Activated CD4-positive, alpha-beta T cell treated with anti-CD3 and anti-CD28 coated beads, Interleukin-2, amount 50 U/mL, for 48 hours (primary cell): ENCODE data around the gene FGFRL1.
"Not testable (repeated sequence)": the region's sequence is repeated elsewhere in the genome, so short reads cannot be mapped to it uniquely, and the experiment has no call there.

ENCODE experiments used
- DNase-seq, 2 experiments: peaks; one replicate each; pipeline ENCODE4 v3.0.0-alpha.2; 2020

FGFRL1 gene

GRCh38 chr4:973431-974397 is 37.7 kb upstream of the FGFRL1 start, which contains the start of gene DGKQ:
Gene DGKQ, minus strand, starts transcription at chr4:973569. Its CDS starts 87 bp downstream, at chr4:973482.
- peak; percentile 80 for DNase-seq

DNA sequence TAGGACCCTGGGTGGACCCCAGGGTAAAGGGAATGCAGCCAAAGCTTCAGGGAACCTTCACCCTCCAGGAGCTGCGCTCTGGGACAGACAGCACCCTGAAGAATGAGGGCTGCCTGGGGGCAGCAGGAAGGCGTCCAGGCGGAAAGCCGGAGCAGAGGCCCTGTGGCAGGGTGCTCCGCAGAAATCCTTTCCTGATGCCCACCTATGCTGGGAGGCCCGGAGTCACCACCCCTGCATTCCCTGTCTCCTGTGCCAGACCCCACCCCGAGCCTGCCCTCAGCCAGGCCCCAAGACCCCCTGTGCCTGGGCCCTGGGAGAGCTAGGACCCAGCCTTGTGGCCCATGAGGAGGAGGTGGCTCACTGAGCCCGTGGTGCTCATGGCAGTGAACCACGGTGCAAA is 36.8 kb upstream of the FGFRL1 start:
- no peak for DNase-seq

DNA sequence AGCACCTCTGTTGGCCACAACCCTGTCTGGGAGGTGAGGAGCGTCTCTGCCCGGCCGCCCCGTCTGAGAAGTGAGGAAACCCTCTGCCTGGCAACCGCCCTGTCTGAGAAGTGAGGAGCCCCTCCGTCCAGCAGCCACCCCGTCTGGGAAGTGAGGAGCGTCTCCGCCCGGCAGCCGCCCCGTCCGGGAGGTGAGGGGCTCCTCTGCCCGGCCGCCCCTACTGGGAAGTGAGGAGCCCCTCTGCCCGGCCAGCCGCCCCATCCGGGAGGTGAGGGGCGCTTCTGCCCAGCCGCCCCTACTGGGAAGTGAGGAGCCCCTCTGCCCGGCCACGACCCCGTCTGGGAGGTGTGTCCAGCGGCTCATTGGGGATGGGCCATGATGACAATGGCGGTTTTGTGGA is 35.4 kb upstream of the FGFRL1 start:
- not testable (repeated sequence) for DNase-seq

DNA sequence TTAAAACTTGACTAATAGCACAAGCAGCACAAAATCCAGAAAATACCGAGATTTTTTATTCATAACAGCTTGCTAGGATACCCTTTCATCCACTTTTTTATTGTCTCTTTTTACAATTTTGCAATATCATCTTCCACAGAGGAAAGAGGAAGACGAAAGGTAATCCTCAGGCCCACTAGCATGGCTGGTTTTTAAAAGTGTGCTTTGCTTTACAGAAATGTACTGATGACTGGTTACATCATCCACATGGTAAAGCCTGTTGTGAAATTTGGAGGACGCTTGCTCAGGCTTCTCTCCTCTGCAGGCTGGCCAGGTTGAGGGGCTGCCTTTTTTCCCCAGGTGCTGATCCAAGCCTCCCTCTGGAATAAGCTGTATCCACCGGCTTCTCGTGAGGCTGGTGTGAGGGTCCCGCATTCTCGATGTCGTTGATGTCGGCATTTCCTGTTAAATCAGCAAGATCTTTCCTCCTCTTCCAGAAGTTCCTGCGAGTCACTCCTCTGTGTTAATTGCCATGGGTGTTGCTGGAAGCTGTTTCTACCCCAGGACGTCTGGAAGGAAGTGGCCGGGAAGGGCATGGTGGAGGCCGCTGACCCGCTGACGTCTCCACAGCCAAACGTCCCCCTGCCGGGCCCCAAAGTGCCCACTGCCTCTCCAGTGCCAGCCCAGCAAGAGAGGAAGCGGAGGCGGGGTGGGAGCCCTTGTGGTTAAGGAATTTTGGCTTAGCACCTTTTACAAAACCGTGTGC is 32.3 kb upstream of the FGFRL1 start:
- no peak for DNase-seq

DNA sequence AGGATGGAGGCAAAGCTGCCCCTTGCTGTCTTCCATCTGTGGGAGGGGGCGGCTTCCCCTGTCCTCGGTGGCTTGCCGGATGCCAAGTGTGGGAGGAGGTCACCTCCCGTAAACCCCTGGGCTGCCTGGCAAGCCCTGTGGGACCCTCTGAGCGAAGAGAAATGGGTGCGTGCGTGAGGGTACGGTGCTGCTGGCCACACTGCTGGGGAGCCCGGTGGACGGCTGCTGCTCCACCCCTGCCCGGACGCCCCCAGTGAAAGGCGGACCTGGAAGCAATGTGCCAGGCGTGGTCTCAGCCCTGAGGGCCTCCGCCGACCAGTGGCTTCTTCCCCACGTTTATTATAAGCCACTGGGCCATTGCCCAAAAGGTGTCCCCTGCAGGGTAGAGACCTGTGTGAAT is 29.1 kb upstream of the FGFRL1 start:
- DNase-seq = no peak

- no peak for DNase-seq
Measured at GRCh38 chr4:982814-983213, 28.6 kb upstream of the FGFRL1 start.

- DNase-seq = no peak
Measured at GRCh38 chr4:984336-985054, 26.9 kb upstream of the FGFRL1 start.

DNA sequence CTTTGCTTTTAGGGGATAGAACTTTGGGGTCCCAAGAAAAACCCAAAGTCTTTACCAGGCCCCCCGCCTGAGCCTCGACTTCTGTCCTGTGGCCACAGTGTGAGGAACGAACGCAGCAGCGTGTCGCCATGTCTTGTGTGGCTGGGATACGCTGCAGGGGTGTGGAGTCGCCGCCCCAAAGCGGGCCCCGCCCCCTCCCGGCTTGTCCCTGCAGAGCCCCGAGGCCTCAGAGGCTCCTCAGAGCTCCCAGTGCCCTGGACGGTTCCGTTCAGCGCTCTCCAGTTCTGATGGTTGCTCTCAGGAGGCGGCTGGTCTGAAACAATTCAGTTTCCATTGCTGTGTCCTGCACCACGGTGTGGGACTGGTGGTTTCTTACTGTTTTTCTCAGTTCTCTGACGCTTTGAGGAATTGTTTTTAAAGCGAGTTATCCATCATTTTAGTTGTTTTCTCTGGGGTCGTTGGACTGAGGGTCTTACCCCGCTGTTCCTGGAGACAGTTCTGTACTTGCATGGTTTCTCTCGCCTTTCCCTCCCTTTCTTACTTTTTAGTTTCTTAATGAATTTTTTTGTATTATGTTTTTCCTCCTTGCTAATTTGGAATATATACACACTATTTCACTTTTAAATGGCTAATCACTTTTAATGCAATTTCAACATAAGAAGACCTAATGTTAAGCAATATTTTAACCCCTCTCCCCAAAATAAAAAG is 26.1 kb upstream of the FGFRL1 start:
- peak; percentile 81 to 83 for DNase-seq

DNA sequence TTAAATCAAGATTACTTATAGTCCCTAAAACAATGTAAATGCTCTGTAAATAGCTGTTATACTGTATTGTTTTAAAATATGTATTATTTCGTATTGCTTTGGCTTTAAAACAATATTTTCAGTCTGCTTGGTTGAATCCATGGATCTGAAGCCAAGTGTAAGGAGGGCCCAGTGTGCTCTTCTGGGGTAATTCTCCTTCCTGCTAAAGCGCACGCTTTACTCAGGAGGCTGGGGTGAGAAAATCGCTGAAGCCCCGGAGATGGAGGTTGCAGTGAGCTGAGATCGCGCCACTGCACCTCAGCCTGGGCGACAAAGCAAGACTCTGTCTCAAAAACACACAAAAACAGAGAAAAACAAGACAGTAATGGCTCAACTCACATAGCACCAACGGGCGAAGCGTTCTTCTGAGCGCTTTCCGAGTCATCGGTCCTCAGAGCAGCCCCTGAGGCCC is 25.0 kb upstream of the FGFRL1 start:
- DNase-seq = peak in 1 of 2 experiments; percentile 20

DNA sequence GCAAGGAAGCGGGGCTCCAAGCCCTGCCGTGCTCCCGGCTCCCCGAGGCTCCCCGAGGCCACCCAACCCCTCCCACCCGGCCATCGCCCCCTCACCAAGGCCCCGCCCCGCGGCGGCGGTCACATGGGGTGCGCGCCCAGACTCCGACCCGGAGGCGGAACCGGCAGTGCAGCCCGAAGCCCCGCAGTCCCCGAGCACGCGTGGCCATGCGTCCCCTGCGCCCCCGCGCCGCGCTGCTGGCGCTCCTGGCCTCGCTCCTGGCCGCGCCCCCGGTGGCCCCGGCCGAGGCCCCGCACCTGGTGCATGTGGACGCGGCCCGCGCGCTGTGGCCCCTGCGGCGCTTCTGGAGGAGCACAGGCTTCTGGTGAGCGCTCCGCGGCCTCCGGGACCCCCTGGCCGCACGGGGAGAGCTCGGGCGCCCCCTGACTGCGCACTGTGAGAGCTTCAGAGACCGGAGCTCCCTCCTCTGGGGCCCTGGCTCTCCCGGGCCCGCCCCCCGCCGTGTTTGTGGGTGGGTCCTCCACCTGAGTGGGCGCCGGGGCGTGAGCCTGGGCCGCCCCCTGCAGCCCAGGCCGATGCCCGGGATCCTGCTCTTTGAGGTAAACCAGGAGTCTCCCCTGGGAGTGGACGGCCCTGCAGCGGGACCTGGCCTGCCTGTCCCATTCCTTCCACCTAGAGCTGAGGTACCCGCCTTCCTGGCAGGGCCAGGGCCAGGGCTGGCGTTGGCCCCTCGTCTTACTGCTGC is 24.4 kb upstream of the FGFRL1 start, which contains the start of gene IDUA:
IDUA (plus strand) TSS at position 166 of the 745 bp plus-strand sequence; CDS start at position 207, 41 bp downstream.
- DNase-seq = peak; percentile 87 to 88

DNA sequence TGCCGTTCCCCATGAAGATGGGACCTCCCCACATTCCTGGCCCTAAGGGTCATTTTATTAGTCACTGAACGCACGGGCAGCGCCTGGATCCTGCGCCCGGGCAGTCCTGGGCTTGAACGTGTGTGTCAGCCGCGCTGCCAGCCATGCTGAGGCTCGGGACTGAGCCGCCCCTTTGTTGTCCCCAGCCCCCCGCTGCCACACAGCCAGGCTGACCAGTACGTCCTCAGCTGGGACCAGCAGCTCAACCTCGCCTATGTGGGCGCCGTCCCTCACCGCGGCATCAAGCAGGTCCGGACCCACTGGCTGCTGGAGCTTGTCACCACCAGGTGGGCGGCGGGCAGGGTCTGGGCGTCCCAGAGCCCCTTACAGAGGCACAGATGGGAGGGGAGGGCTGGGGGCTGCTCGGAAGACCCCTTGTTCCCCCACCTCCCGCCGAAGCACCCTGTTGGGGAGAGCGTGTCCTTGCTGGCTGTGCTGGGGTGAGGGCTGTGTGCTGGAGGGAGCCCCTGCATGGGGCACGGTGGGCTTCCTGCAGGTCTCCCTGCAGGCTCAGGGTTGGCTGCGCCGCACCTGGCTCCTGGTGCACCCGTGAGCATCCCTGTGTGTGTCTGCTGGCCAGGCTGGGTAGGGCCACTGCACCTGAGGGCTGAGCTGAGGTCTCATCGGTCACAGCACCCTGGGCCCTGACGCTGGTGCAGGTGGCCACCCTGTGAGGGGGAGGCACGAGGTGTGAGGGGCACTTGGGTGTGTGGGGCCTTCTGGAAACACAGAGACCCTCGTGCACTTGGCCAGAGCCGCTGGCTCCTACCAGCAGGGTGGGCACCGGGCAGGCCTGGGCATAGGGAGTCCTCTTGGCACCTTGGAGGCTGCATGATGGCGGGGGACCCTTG is 23.6 kb upstream of the FGFRL1 start:
- no peak for DNase-seq

- DNase-seq = no peak
Measured at GRCh38 chr4:988726-989721, 22.4 kb upstream of the FGFRL1 start.

DNA sequence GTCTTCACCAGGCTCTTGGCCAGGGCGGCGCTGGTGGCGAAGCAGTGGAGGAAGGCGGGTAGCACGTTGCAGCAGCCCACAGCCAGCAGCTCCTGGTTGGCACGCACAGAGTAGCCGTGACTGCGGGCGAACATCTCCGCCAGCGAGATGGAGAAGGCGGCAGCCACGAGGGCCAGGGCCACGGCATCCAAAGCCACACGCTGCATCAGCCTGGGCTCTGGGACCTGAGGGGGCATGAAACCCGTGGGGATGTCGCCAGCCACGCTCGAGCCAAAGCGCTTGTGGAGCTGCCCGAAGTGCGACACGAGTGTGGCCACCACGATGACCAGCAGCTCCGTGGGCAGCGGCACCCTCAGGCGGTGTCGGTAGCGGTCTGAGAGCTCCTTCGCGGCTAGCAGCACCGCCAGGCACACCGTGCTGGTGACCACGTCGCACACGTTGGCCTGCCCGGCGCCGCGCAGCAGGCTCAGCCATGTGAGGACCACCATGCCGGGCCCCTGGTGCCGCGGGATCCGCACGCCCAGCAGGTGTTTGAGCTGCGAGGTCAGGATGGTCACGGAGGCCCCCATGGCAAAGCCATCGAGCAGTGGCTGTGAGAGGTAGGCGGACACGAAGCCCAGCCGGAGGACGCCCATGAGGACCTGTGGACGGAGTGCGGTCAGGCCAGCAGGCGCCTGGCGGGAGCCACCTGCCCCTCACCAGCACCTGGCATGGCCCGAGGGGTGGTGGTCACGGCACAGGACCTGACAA is 21.5 kb upstream of the FGFRL1 start:
- DNase-seq = no peak

DNA sequence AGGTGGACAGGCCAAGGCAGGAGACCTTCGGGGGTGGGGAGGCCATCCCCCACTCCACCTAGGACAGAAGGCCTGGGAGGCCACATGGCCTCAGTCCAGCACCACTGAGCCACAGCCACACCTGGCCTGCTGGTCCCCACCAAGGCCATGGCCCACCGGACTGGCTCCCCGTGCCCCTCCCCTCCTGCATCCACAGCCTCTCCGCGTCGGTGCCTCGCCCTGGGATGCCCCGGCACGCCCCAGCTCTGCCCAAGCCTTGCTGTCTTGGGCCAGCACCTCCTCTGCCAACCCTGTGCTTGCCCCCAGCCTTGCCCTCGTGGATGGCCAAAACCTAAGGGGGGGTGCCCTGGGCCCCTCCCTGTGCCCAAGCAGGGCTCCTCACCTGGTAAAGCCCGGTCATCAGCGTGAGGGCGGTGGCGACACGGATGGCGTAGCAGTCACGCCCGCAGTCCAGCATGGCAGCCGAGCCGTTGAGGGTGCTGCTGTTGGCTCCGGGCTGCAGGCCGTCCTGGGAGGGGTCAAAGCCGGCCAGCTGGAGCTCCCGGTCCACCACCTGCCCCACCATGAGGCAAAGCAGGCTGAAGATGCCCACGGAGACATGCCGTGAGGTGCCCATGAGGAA is 20.6 kb upstream of the FGFRL1 start:
- no peak for DNase-seq

DNA sequence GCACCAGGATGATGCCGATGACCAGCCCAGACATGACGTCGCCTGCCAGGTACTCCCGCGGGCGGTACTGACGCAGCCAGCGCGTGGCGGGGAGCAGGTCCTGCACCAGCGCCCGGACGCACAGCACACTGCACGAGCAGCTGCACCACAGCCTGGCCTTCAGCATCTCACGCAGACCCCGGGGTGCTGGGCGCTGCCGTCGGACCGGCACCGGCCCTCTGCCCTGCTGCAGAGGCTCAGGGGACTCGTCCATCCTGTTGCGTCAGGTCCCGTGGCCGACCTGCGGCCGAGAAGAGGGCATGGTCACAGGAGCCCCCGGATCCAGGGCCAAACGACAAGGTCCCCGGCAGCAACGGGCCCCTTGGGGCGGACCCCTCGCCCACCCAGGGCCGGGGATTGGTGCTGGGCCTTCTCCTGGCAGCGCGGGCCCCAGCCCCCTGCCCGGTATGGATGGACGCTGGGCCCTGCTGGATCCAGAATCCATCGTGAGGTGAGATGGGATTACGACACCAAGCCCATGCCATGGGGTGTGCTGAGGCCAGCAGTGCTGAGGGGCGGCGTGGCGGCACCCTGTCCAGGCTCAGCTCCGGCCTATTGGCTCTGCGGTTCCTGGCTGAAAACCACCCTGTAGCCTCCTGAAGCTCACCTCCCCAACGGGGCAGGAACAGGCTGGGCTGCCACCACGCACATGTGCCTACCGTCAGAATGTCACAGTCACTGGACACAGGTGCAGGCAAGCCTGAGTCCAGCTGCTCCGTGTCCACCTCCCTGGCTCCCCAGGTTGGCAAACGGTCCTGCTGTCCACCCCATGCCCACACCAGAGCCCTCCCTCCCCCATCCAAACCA is 19.8 kb upstream of the FGFRL1 start:
- no peak for DNase-seq

GRCh38 chr4:992297-993110 is 18.9 kb upstream of the FGFRL1 start:
- DNase-seq = no peak
